HepG2 (cell line): ENCODE measurements around the gene GON4L. TPM values are rescaled to one million over a fixed set of nuclear protein-coding genes. Genes with fewer than 3 reads are reported as not detected.

Experiments
- ATAC-seq: fragments of 200-7000 bp; cut with Tn5 transposase; 3 replicates; pipeline ENCODE4 v1.9.1; 2020; ENCODE audit warnings: mild to moderate bottlenecking, moderate library complexity
- BruUV-seq: library from RNA; stranded (reverse); fragments of 400-500 nt; replicated peaks from 2 replicates; lab custom pipeline; 2021; lab: Mats Ljungman, UMichigan
- CTCF ChIA-PET: fragments of 300-600 bp; formaldehyde crosslinking; extraction: SDS; loops from one replicate; lab custom pipeline; 2021; ENCODE audit warnings: low total read pairs, inconsistent platforms, low intra/inter-chr PET ratio; lab: Yijun Ruan, JAX
- POLR2A ChIA-PET: fragments of 350-600 bp; sonication (Branson Sonifier 250); formaldehyde crosslinking; loops from one replicate; lab custom pipeline; 2020; ENCODE audit warnings: antibody characterized with exemption, inconsistent platforms; lab: Yijun Ruan, JAX
- DNase-seq: peaks from one replicate; pipeline ENCODE4 v3.0.0-alpha.2; 2015; ENCODE audit warnings: low spot score
- FAIRE-seq: peaks from 3 replicates; lab custom pipeline; 2011; peaks lifted over from hg19 to GRCh38; lab: Jason Lieb, UNC
- H2AFZ ChIP-seq: one replicate; pipeline ENCODE4 v1.6.1; 2011; ENCODE audit warnings: low read length, inconsistent platforms
- H3K27ac ChIP-seq: fragments of 300-600 bp; 3 replicates; pipeline ENCODE4 v1.8.0; 2011; ENCODE audit warnings: mixed run types, mild to moderate bottlenecking, mixed read lengths, low read length, inconsistent platforms; ENCODE audit not compliant: insufficient read depth; ENCODE audit errors: extremely low read length
- H3K27me3 ChIP-seq, 2 experiments: fragments of 200-600 bp in 1 of 2; 2 replicates in 1 of 2; 3 replicates in 1 of 2; pipeline versions ENCODE4 v1.6.0 to v1.8.0; 2011; ENCODE audit warnings: low read length in 2 of 2, mild to moderate bottlenecking in 2 of 2, moderate library complexity in 2 of 2, inconsistent platforms in 1 of 2; ENCODE audit not compliant: insufficient read depth in 2 of 2, control insufficient read depth in 1 of 2
- H3K36me3 ChIP-seq, 2 experiments: fragments of 200-600 bp in 1 of 2; replicated peaks in 1 of 2; 2 replicates in 1 of 2; 3 replicates in 1 of 2; pipeline versions ENCODE4 v1.5.1 to v1.8.0; 2011; ENCODE audit warnings: low read length in 2 of 2, inconsistent platforms in 1 of 2; ENCODE audit not compliant: insufficient read depth in 2 of 2, control insufficient read depth in 1 of 2
- H3K4me1 ChIP-seq: 2 replicates; pipeline ENCODE4 v1.5.1; 2012; ENCODE audit warnings: low read length, inconsistent platforms; ENCODE audit not compliant: insufficient read depth
- H3K4me2 ChIP-seq: 2 replicates; pipeline ENCODE4 v1.6.0; 2011; ENCODE audit warnings: low read depth, low read length, inconsistent platforms
- H3K4me3 ChIP-seq, 3 experiments: fragments of 200-600 bp in 1 of 3; sonication (generic), shearing (Covaris generic) in 1 of 3; replicated peaks in 1 of 3; 2 replicates each; pipeline ENCODE4 v1.5.1; 2011 to 2016; ENCODE audit warnings: low read length in 3 of 3, inconsistent platforms in 2 of 3, low read depth in 2 of 3, mild to moderate bottlenecking in 2 of 3, control low read depth in 1 of 3, mixed read lengths in 1 of 3; ENCODE audit not compliant: insufficient read depth in 1 of 3
- H3K79me2 ChIP-seq: one replicate; pipeline ENCODE4 v1.6.1; 2011; ENCODE audit warnings: low read length, inconsistent platforms; ENCODE audit not compliant: insufficient read depth
- H3K9ac ChIP-seq: 2 replicates; pipeline ENCODE4 v1.6.0; 2011; ENCODE audit warnings: mild to moderate bottlenecking, low read depth, low read length, inconsistent platforms; ENCODE audit not compliant: insufficient read depth
- H3K9me3 ChIP-seq: 2 replicates; pipeline ENCODE4 v1.5.1; 2012; ENCODE audit warnings: mild to moderate bottlenecking, low read length
- H4K20me1 ChIP-seq: 2 replicates; pipeline ENCODE4 v1.6.0; 2011; ENCODE audit warnings: inconsistent platforms, mild to moderate bottlenecking, low read length, moderate library complexity; ENCODE audit not compliant: insufficient read depth
- KAT7 ChIP-seq: IDR thresholded peaks from 2 replicates; pipeline ENCODE4 v1.6.1; 2018; ENCODE audit warnings: borderline replicate concordance, missing compliant biosample characterization
- RBM22 ChIP-seq: fragments of 200-400 bp; formaldehyde crosslinking; optimal IDR thresholded peaks from 2 replicates; pipeline ENCODE3; 2017; ENCODE audit warnings: mild to moderate bottlenecking, low read length, moderate library complexity
- SIN3B ChIP-seq: fragments of 150-350 bp; IDR thresholded peaks from 2 replicates; pipeline ENCODE4 v1.6.1; 2014; ENCODE audit warnings: low read length
- ZNF354B ChIP-seq: sonication (generic); formaldehyde crosslinking; IDR thresholded peaks from 2 replicates; pipeline ENCODE4 v1.8.0; 2022; ENCODE audit warnings: mild to moderate bottlenecking, missing genetic modification reagents
- ZNF503 ChIP-seq: sonication (generic); formaldehyde crosslinking; IDR thresholded peaks from 2 replicates; pipeline ENCODE4 v1.4.0; 2020; ENCODE audit warnings: missing genetic modification reagents
- ZNF678 ChIP-seq: sonication (generic); formaldehyde crosslinking; IDR thresholded peaks from 2 replicates; pipeline ENCODE4 v1.4.0; 2020; ENCODE audit warnings: mild to moderate bottlenecking, missing genetic modification reagents
- ZNF784 ChIP-seq: sonication (generic); formaldehyde crosslinking; IDR thresholded peaks from 2 replicates; pipeline ENCODE4 v1.5.1; 2020; ENCODE audit warnings: missing genetic modification reagents, mild to moderate bottlenecking, borderline replicate concordance
- ZSCAN12 ChIP-seq: sonication (generic); formaldehyde crosslinking; IDR thresholded peaks from 2 replicates; pipeline ENCODE4 v1.9.0; 2021; ENCODE audit warnings: mild to moderate bottlenecking, missing genetic modification reagents
- WGBS: methylation state at CpG from one replicate; pipeline ENCODE4 v1.1.6; 2017; ENCODE audit warnings: low lambda C conversion rate; 5-methylcytosine and 5-hydroxymethylcytosine counted together
- in situ Hi-C: cut with HindIII; loops from 2 replicates; pipeline ENCODE4 v1.10.0; 2017; ENCODE audit warnings: low pct_unique_long_range_greater_than_20kb; ENCODE audit not compliant: extremely low pct_ligation_motif_present
- intact Hi-C: fragments of 100-400 bp; cut with micrococcal nuclease; formaldehyde crosslinking; loops from one replicate; pipeline ENCODE4 v1.10.0; 2022; ENCODE audit not compliant: unreplicated experiment
- polyA plus RNA-seq, 8 experiments: library from polyadenylated mRNA; depleted of rRNA in 3 of 8; stranded (reverse) in 7 of 8; unstranded in 1 of 8; fragments of >200 nt; fragmentation: Illumina TruSeq in 4 of 8; extraction: Trizol in 4 of 8; gene quantifications; 2 replicates each; pipeline versions ENCODE4 v1.2.1 to v1.2.3, GENCODE V29; 2011 to 2016; ENCODE audit warnings: low read depth in 4 of 8, missing spikeins in 1 of 8, mixed read lengths in 1 of 8; ENCODE audit not compliant: insufficient read depth in 1 of 8
- total RNA-seq, 5 experiments: library from RNA; depleted of rRNA; stranded (reverse); fragments of >200 nt; fragmentation: Illumina TruSeq; extraction: Trizol; gene quantifications; 2 replicates each; pipeline ENCODE4 v1.2.3, GENCODE V29; 2016; ENCODE audit warnings: low read depth in 1 of 5

Gene GON4L
- total and polyA plus RNA-seq, 2 of the 13 experiments (the other 11 are each of a cell fraction or from before 2014, with no cell fraction given): 14.6 to 19.6 TPM

- Histone ChIP-seq H2AFZ (no peak overlapping the region), H3K79me2 (no peaks in the 10 kb centered on the region), H3K4me1 (no peaks in the 10 kb centered on the region), H3K4me2 (no peak overlapping the region), H3K9me3 (no peaks in the 10 kb centered on the region), H3K27ac (no peak overlapping the region), H3K9ac (no peak overlapping the region), H3K4me3 (no peak overlapping the region), H4K20me1 (no peaks in the 10 kb centered on the region), H3K27me3 (no peaks in the 10 kb centered on the region), H3K36me3 (peaks cover 11 to 51% of the 10 kb centered on the region in 2 experiments; a peak in 4 of 5 replicates)
- intact Hi-C loops: no loop called here
- in situ Hi-C loops: no loop called here
- no peak for DNase-seq
- no peak for FAIRE-seq
- WGBS: over 99% methylated on average over 11 of the region's 11 CpGs
- TF ChIP-seq ZNF784: no peak
- TF ChIP-seq KAT7 (CRISPR knock-in tag): no peak
- no peak for TF ChIP-seq ZSCAN12
- no peak for TF ChIP-seq ZNF678 (CRISPR knock-in tag)
- TF ChIP-seq ZNF354B: no peak
- no peak for TF ChIP-seq SIN3B
- no peak for TF ChIP-seq ZNF503 (CRISPR knock-in tag)
- no peak for TF ChIP-seq RBM22
- BruUV-seq: no TSS peak
- no peak for ATAC-seq
- POLR2A ChIA-PET: no interaction called here
- CTCF ChIA-PET: no interaction called here
These were observed 95.1 kb downstream of the GON4L start for GRCh38 chr1:155761736-155762405.
